ENCODE data around the gene PCDHGB1. TPM values are rescaled to one million over a fixed set of nuclear protein-coding genes. Genes with fewer than 3 reads are reported as not detected.
"Not testable (repeated sequence)": the region's sequence is repeated elsewhere in the genome, so short reads cannot be mapped to it uniquely, and the experiment has no call there.

PCDHGB1 gene
- total RNA-seq, 4 donors from 2014 or later, result 3.9 to 7.5 (median 6.0) TPM

- H3K4me3 ChIP-seq (replicated peaks in 1 of 3); H3K27ac ChIP-seq; H3K4me1 ChIP-seq; H3K27me3 ChIP-seq; H3K36me3 ChIP-seq; H3K9me3 ChIP-seq; intact Hi-C loops (cut with DNase I): not testable (repeated sequence)
- WGBS, 2 donors, result 9 to 10% methylated on average over 19 to 21 of the region's 40 CpGs
- TF ChIP-seq CTCF (IDR thresholded peaks at IDR 0.05), result peak in 4 of 6 experiments; percentile 41 to 58 (median 47)
- DNase-seq, result peak; percentile 51 to 54
Measured at GRCh38 chr5:141387557-141388311, 37.8 kb downstream of the PCDHGB1 start, which contains the start of gene PCDHGB4. TSS of gene PCDHGB4 (plus strand) at chr5:141387698. CDS start at chr5:141387885, 187 bp downstream.

- H3K36me3 ChIP-seq, result no peaks in the 10 kb centered on the region
- no peaks in the 10 kb centered on the region for H3K4me1 ChIP-seq
- H3K9me3 ChIP-seq, result no peaks in the 10 kb centered on the region
- intact Hi-C loops (cut with DNase I), result no loop called here
- H3K27ac ChIP-seq, result no peak overlapping the region
- TF ChIP-seq CTCF (IDR thresholded peaks at IDR 0.05), result no peak
- DNase-seq, result no peak
- H3K4me3 ChIP-seq (replicated peaks in 1 of 3), result no peak overlapping the region
- WGBS, 2 donors, result 47 to 56% methylated on average over 10 of the region's 10 CpGs
- no peaks in the 10 kb centered on the region for H3K27me3 ChIP-seq
Measured at GRCh38 chr5:141388661-141389060, 38.8 kb downstream of the PCDHGB1 start.

GRCh38 chr5:141389153-141390042, 39.5 kb downstream of the PCDHGB1 start:
- intact Hi-C loops (cut with DNase I), result no loop called here
- TF ChIP-seq POLR2A (IDR thresholded peaks at IDR 0.05), result no peak
- TF ChIP-seq CTCF (IDR thresholded peaks at IDR 0.05), result no peak
- no peaks in the 10 kb centered on the region for H3K27me3 ChIP-seq
- DNase-seq, result no peak
- H3K4me3 ChIP-seq (replicated peaks in 1 of 3), result no peak overlapping the region
- H3K27ac ChIP-seq, result no peak overlapping the region
- 28 to 50% methylated on average over 32 to 60 of the region's 77 CpGs for WGBS, 2 donors
- H3K36me3 ChIP-seq, result no peaks in the 10 kb centered on the region
- H3K4me1 ChIP-seq, result no peaks in the 10 kb centered on the region
- H3K9me3 ChIP-seq, result no peaks in the 10 kb centered on the region

GRCh38 chr5:141392429-141393198, 42.7 kb downstream of the PCDHGB1 start, which contains the start of gene PCDHGA8:
TSS of gene PCDHGA8 (plus strand) at chr5:141392633. CDS start at chr5:141392814, 181 bp downstream.
- TF ChIP-seq CTCF (IDR thresholded peaks at IDR 0.05) (no peak), POLR2A (IDR thresholded peaks at IDR 0.05) (no peak)

More at GRCh38 chr5:141392429-141393198, 42.7 kb downstream of the PCDHGB1 start, which contains the start of gene PCDHGA8:
- Histone ChIP-seq H3K4me3 (replicated peaks in 1 of 3) (no peak within 1 kb of the TSS), H3K4me1 (no peaks in the 10 kb centered on the region), H3K9me3 (no peaks in the 10 kb centered on the region), H3K27me3 (no peaks in the 10 kb centered on the region), H3K36me3 (no peaks in the 10 kb centered on the region), H3K27ac (no peak within 1 kb of the TSS)
- no peak for DNase-seq
- WGBS, 2 donors, result 24 to 29% methylated on average over 38 of the region's 38 CpGs
- intact Hi-C loops (cut with DNase I), result no loop called here

All from thyroid gland (tissue), 4 donors.